Amniotic epithelial cell (primary cell): ENCODE results near the gene FRMD6.

ENCODE experiments used
- DNase-seq: peaks from one replicate; pipeline ENCODE4 v3.0.0-alpha.2; 2010; ENCODE audit warnings: low read depth

Gene FRMD6

GRCh38 chr14:51666826-51667225 lies 15.1 kb downstream of the FRMD6 start:
- DNase-seq = no peak

DNA sequence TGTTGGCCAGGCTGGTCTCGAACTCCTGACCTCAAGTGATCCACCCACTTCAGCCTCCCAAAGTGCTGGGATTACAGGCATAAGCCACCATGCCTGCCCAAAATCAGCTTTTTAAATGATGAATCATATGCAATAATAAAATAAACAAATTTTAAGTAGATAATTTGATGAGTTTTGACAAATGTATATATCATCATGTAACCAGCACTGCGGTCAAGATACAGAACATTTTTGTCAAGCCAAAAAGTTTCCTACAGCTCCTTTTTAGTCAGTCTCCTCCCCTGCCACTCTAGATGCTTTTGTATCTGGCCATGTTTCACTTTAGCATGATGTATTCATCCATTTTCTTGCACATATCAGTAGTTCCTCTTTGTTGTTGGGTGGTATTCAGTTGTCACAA lies 17.2 kb downstream of the FRMD6 start:
- no peak for DNase-seq

DNA sequence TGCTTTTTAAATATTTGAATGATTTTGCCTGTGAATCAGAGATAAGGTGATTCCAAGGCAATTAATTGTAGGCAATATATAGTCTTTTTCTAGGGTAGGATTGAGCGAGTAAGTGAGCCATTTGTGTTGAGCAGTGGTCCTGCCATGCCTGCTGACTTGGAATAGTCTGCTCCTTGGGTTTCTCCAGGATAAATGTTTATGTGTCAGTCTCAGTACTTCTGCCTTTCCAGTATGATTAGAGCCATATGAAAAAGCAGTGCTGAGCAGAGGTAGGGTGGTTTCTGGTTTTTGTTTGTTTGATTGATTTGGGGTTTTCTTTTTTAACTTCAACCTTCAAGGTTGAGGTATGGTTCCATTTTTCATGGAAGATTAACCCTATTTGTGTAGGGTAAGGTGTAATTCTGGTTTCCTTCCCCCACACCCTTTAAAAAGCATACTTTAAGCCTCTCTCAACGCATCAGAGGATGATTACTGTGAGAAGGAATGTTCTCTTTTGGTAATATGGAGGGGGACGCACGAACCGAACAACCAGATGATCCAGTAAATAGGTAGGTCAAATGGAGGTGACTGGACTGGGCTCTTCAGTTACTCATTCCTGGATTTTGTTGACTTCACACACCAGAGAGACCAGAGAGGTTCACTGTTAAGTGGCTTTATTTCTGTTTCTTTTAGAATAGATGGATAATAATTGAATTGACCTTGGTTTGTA lies 22.7 kb downstream of the FRMD6 start:
- peak; percentile 86 for DNase-seq

- DNase-seq = peak; percentile 73
Measured at GRCh38 chr14:51676549-51676948, 24.8 kb downstream of the FRMD6 start.

GRCh38 chr14:51677266-51677665 lies 25.6 kb downstream of the FRMD6 start:
- peak; percentile 68 for DNase-seq

DNA sequence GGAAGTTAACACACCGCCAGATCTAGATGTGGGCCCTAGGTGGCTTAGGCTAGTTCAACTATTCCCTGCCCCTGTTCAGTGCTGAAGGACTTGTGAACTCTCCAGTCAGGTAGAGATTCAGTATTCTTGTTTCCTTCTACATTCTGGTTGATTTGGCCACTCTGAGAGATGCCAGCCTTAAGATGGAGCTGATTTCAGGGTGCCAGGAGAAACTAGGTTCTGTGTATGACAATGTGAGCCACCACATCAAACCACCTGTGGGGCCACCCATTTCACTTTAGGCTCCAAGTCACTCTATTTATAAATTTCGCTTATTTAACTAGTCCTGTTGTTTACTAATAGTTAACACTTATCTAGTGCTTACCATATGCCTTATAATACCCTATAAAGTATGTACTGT lies 26.0 kb downstream of the FRMD6 start:
- no peak for DNase-seq

- DNase-seq = no peak
Measured at GRCh38 chr14:51680031-51680430, 28.3 kb downstream of the FRMD6 start.

DNA sequence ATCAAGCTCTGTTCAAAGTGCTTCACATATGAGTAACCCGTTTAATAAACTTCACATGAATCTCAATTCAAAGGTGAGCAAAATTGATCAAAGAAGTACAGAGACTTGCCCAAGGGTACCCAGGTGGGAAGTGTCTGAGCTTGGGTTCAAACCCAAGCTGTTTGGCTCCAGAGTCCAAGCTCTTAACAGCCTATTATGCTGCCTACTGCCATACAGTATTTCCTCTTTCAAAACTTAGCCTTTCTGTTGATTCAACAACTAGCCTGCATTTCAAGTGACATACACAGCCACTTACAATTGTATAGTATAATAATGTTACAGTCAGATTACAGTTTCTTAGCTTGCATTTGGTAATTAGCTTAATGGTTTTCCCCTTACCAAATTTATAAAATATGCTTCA lies 29.7 kb downstream of the FRMD6 start:
- no peak for DNase-seq

GRCh38 chr14:51682411-51682810 lies 30.7 kb downstream of the FRMD6 start:
- DNase-seq = peak; percentile 85

- DNase-seq = peak; percentile 66
Measured at GRCh38 chr14:51684760-51685159, 33.0 kb downstream of the FRMD6 start.

DNA sequence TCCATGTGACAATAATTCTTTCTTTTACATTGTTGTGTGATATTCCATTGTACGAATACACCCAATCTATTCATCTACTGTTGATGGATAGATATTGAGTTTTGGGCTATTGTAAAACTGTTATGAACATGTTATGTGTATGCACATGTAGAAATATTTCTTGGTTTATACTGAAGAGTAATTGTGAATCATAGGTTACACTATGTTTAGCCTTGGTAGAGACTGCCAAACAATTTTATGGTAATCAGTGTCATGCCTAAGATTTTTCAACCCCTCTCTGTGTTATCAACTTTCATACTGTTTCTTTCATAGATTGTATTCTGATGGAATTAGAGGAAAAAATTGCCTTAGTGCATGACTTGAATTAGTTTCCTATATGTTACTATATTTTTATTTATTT lies 39.5 kb downstream of the FRMD6 start:
- DNase-seq = peak; percentile 39

- DNase-seq = no peak
Measured at GRCh38 chr14:51692646-51693045, 40.9 kb downstream of the FRMD6 start.

GRCh38 chr14:51697848-51698247 lies 46.1 kb downstream of the FRMD6 start:
- DNase-seq = no peak

DNA sequence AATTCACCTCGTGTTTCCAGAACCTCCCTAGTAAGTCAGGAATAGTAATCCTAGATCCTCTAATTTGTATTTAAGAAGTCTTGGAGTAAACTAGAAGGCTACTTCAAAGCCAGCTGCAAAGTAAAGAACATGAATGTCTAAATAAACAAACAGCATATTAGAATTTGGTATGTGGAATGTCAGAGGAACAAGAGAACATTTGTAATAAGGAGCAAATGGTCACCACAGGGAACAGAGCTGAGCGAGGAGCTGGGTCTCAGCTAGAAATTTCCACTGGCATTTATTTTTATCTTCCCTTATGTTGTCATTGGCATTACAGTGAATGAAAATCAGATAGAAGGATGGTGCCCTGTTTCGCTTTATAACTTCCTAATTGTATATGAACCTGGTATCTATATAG lies 50.2 kb downstream of the FRMD6 start:
- no peak for DNase-seq

- DNase-seq = no peak
Measured at GRCh38 chr14:51703787-51704186, 52.1 kb downstream of the FRMD6 start.

- DNase-seq = no peak
Measured at GRCh38 chr14:51704545-51704944, 52.8 kb downstream of the FRMD6 start.

DNA sequence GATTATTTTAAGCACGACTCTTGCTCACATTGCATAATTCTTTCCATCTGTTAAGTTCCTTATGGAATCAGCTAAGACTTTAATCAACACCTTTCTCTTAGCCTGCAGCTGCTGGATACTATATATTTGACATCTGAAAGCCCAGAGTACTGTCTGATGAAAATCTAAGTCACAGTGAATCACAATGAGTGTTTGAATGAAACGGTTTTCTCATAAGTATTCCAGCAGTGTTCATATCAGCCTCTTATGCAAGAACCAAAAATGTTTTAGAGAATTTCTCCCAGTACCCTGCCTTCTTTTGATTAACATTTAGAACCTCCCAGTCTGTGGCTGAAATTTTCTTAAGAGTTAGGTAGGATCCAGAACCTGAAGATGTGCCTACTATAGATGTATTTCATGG lies 55.6 kb downstream of the FRMD6 start:
- DNase-seq = peak; percentile 39

GRCh38 chr14:51711505-51711904 lies 59.8 kb downstream of the FRMD6 start:
- DNase-seq = no peak

DNA sequence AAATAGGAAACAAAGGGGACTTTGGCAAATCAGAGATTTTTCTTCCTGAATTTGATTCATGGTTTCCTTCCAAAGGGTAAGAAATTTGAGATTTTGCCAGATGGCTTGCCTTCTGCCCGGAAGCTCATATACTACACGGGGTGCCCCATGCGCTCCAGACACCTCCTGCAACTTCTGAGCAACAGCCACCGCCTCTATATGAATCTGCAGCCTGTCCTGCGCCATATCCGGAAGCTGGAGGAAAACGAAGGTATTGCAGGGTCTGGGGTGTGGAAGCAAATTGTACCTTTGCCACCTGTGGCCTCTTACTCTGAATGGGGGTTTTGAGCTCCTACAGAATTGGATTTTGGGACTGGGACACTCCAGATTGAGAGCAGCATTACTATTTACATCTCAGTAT lies 63.5 kb downstream of the FRMD6 start:
- DNase-seq = no peak

DNA sequence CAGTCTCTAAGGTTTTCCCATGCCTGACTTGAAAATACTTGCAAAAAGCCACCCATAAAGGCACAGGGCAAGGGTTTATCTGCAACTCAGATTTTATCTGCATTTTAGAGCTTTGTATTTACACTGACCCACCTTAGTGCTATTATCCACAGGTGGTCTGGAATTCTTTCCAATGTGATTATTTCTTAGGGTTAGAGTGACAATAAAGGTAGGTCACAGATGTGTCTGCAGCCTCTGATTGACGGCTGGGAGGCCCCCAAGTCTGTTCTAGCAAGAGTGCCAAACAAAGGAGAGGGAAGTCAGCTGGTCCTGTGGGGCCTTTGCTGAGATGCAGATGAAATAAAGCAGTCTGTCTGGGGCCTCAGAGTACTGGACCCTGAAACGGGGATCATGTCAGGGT lies 64.0 kb downstream of the FRMD6 start:
- DNase-seq = no peak

- DNase-seq = no peak
Measured at GRCh38 chr14:51716610-51717009, 64.9 kb downstream of the FRMD6 start.

DNA sequence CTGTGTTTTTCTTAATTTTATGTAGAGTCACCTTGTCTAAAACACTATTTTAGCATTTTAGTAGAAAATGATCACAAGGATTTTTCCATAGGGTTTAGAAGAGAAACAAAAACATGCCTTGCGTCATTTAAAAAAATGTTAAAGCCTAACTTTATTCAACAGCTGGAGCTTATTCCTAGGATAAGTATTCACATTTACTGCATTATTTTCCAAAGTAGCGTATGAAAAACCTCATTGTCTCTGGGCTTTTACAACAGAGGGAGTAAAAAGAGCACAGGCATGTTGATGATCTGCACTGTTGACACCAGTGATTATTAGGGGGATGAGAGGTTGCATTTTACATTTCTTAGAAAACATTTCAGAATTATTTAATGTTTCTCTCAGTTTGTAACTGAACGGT lies 66.1 kb downstream of the FRMD6 start:
- no peak for DNase-seq

GRCh38 chr14:51719955-51720354 lies 68.2 kb downstream of the FRMD6 start:
- no peak for DNase-seq

GRCh38 chr14:51723990-51724389 lies 72.3 kb downstream of the FRMD6 start:
- no peak for DNase-seq

GRCh38 chr14:51724650-51725049 lies 72.9 kb downstream of the FRMD6 start:
- no peak for DNase-seq
